GM21423 (cell line): ENCODE measurements around the gene KLK5.
"Not testable (repeated sequence)": the region's sequence is repeated elsewhere in the genome, so short reads cannot be mapped to it uniquely, and the experiment has no call there.

ENCODE experiments used
- ATAC-seq: cut with Tn5 transposase; IDR thresholded peaks from one replicate; pipeline ENCODE4 v1.9.1; 2021; ENCODE audit warnings: mild to moderate bottlenecking, moderate library complexity; ENCODE audit not compliant: unreplicated experiment

The KLK5 gene

GRCh38 chr19:50952910-50953309, at the start of gene KLK5:
KLK5 (minus strand) TSS chr19:50953038; CDS start chr19:50952657, 381 bp downstream.
- ATAC-seq = no peak

- ATAC-seq = no peak
Observed at GRCh38 chr19:51002089-51002532, 49.3 kb upstream of the KLK5 start.

- no peak for ATAC-seq
Observed at GRCh38 chr19:51001515-51001914, 48.7 kb upstream of the KLK5 start, which contains the start of gene KLK8. KLK8 (minus strand) TSS chr19:51001604; CDS start chr19:51001167, 437 bp downstream.

GRCh38 chr19:51000981-51001380, 48.1 kb upstream of the KLK5 start:
- no peak for ATAC-seq

GRCh38 chr19:51000426-51000825, 47.6 kb upstream of the KLK5 start:
- ATAC-seq = no peak

- ATAC-seq = no peak
Observed at GRCh38 chr19:50998686-50999085, 45.8 kb upstream of the KLK5 start.

GRCh38 chr19:50998061-50998460, 45.2 kb upstream of the KLK5 start:
- no peak for ATAC-seq

- ATAC-seq = no peak
Observed at GRCh38 chr19:50994129-50994528, 41.3 kb upstream of the KLK5 start.

- no peak for ATAC-seq
Observed at GRCh38 chr19:50992666-50993035, 39.8 kb upstream of the KLK5 start.

- not testable (repeated sequence) for ATAC-seq
Observed at GRCh38 chr19:50984416-50984815, 31.6 kb upstream of the KLK5 start.

- ATAC-seq = no peak
Observed at GRCh38 chr19:50983625-50984292, 30.9 kb upstream of the KLK5 start, which contains the start of gene KLK7. KLK7 (minus strand) TSS chr19:50983917; CDS start chr19:50982399, 1,518 bp downstream.

GRCh38 chr19:50982186-50982585, 29.3 kb upstream of the KLK5 start:
- ATAC-seq = no peak

GRCh38 chr19:50981587-50982146, 28.8 kb upstream of the KLK5 start:
- ATAC-seq = no peak

GRCh38 chr19:50980208-50980607, 27.4 kb upstream of the KLK5 start:
- ATAC-seq = no peak

- ATAC-seq = no peak
Observed at GRCh38 chr19:50979758-50980157, 26.9 kb upstream of the KLK5 start.

- ATAC-seq = no peak
Observed at GRCh38 chr19:50978772-50979390, 26.0 kb upstream of the KLK5 start.

GRCh38 chr19:50977626-50978025, 24.8 kb upstream of the KLK5 start:
- no peak for ATAC-seq

GRCh38 chr19:50975766-50976165, 22.9 kb upstream of the KLK5 start:
- no peak for ATAC-seq

GRCh38 chr19:50974702-50975556, 22.1 kb upstream of the KLK5 start:
- ATAC-seq = no peak

- no peak for ATAC-seq
Observed at GRCh38 chr19:50972795-50973376, 20.0 kb upstream of the KLK5 start.

- ATAC-seq = not testable (repeated sequence)
Observed at GRCh38 chr19:50969810-50970209, 17.0 kb upstream of the KLK5 start.
